ENCODE data around the gene PRKACB.
"Not testable (repeated sequence)": the region's sequence is repeated elsewhere in the genome, so short reads cannot be mapped to it uniquely, and the experiment has no call there.

PRKACB gene

DNA sequence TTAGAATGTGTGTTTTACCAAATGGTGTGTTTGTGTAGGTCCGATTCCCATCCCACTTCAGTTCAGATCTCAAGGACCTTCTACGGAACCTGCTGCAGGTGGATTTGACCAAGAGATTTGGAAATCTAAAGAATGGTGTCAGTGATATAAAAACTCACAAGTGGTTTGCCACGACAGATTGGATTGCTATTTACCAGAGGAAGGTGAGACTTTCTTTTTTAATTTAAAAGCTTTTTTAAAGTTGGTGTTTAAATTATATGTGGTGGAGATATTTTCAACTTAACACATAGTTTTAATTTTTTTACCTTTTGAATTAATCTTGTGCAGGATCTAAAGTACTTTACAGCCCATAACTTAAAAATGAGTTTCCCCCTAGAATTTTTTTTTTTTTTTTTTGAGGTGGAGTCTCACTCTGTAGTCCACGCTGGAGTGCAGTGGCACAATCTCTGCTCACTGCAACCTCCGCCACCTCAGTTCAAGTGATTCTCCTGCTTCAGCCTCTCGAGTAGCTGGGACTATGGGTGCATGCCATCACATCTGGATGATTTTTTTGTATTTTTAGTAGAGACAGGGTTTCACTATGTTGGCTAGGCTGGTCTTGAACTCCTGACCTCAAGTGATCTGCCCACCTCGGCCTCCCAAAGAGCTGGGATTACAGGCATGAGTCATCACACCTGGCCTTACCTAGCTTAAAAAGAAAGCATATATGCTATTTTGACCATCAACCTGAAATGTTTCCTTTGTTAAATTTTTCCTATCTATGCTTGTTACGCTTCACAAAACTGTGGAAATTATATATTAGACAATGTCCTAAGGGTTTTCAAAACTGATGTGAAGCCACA is 70.3 kb downstream of the PRKACB start:
- DNase-seq (ENCODE audit: extremely low read depth in 1 of 2, low read depth in 1 of 2), result no peak

DNA sequence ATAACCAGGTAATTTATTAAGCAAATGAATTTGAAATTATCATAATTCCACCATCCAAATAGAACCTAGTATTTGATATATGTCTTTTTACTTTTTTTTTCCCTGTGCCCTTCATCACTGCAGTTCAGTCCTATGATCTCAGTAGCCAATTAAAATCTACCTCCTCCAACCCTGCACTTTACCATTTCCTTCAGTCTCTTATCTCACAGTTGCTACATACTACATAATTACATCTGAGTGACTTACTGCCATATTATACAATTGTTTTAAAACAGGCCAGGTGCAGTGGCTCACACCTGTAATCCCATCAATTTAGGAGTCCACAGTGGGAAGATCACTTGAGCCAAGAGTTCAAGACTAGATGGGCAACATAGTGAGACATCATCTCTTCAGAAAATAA is 73.2 kb downstream of the PRKACB start:
- DNase-seq (ENCODE audit: extremely low read depth in 1 of 2, low read depth in 1 of 2), result no peak

- no peak for DNase-seq (ENCODE audit: extremely low read depth in 1 of 2, low read depth in 1 of 2)
Measured at GRCh38 chr1:84223751-84224432, 79.8 kb downstream of the PRKACB start.

DNA sequence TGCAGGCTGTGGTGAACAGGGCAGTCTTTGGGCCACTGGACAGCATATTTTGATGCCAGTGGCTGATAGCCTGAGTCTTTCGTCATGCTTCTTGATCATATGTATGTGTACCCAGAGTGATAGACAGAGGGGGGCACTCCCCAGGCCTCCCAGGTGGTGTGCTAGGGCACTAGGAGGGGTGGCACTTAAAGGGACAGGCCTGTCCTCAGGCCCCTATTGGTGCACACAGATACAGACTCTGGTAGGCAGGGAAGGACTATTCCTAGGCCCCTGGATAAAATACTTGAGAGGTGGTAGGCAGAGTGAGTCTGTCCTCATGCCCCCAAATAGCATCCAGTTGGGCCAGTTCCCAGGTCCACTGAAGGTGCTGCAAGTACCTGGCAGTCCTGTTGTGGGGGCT is 80.8 kb downstream of the PRKACB start:
- no peak for DNase-seq (ENCODE audit: extremely low read depth in 1 of 2, low read depth in 1 of 2)

DNA sequence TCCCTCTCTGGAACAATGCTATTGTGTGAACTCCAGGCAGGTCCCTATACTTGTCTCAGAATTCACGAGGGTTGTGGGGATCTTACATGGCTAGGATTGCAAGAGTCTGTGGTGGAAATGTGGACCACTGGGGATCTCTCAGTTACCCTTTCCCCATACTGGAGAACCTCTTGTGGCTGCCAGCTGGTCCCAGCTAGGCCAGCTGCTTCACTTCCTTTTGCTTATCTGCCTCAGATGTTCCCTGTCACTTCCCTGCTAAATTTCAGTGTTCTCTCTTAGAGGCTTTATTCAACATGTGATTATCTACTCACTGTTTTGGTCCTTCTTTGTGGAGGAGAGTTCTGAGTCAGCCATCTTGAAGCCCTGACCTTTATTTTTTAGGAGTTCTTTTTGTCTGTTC is 81.6 kb downstream of the PRKACB start:
- no peak for DNase-seq (ENCODE audit: extremely low read depth in 1 of 2, low read depth in 1 of 2)

DNA sequence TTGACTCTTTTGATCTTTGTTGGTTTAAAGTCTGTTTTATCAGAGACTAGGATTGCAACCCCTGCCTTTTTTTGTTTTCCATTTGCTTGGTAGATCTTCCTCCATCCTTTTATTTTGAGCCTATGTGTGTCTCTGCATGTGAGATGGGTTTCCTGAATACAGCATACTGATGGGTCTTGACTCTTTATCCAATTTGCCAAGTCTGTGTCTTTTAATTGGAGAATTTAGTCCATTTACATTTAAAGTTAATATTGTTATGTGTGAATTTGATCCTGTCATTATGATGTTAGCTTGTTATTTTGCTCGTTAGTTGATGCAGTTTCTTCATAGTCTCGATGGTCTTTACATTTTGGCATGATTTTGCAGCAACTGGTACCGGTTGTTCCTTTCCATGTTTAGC is 88.6 kb downstream of the PRKACB start:
- DNase-seq (ENCODE audit: extremely low read depth in 1 of 2, low read depth in 1 of 2), result not testable (repeated sequence)

GRCh38 chr1:84236256-84236655 is 92.2 kb downstream of the PRKACB start:
- no peak for DNase-seq (ENCODE audit: extremely low read depth in 1 of 2, low read depth in 1 of 2)

- DNase-seq (ENCODE audit: extremely low read depth in 1 of 2, low read depth in 1 of 2), result no peak
Measured at GRCh38 chr1:84242641-84243040, 98.6 kb downstream of the PRKACB start.

GRCh38 chr1:84245563-84245962 is 101.5 kb downstream of the PRKACB start:
- DNase-seq (ENCODE audit: extremely low read depth in 1 of 2, low read depth in 1 of 2), result no peak

DNA sequence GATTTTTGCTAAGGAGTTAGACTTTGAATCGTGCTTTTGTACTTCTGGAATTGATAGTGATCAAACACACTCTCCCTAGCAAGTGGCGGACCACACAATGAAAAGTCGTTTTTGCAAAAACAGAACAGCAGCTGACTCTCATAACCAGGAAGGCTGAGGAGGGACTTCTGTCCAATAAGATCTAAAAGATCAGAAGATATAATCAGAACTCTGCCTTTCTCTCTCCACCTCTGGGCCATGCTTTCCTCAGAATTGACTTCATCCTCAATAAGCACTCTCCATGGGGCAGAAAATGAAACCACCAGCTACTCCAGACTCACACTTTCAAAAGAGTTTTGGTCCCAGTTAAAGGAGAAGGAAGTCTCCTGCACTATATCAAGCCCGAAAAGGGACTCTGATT is 102.1 kb downstream of the PRKACB start:
- DNase-seq (ENCODE audit: extremely low read depth in 1 of 2, low read depth in 1 of 2), result no peak

GRCh38 chr1:84247425-84248220 is 103.6 kb downstream of the PRKACB start:
- DNase-seq (ENCODE audit: extremely low read depth in 1 of 2, low read depth in 1 of 2), result no peak

DNA sequence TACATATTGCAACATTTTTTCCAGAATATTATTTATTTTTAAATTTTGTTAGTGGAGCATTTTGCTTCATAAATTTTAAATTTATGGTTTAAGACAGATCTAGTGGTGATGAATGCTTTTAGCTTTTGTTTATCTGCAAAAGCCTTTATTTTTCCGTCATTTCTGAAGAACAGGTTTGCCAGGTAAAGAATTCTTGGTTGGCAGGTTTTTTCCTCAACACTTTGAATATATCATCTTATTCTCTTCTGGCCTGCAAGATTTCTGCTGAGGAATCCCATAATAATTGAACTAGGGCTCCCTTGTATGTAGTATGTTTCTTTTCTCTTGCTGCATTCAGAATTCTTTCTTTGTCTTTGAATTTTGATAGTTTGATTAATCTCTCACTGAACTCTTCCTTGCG is 106.6 kb downstream of the PRKACB start:
- no peak for DNase-seq (ENCODE audit: extremely low read depth in 1 of 2, low read depth in 1 of 2)

DNA sequence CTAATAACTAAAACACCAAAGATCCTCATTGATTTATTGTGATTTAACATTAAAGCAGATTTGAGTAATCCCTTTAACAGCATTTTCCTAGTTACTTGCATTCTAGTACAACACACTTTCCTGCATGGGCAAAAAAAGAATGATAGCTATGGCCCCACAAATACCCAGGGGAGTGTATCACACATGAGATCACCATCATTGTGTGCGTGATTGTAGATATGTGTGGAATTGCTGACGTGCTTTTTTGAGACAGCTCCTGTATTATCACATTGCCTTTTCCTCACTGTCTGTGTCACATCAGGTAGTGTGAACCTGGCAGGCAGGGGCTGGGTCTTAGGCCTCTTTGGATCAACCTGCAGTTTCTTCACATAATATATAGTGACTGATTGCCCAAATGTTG is 109.0 kb downstream of the PRKACB start:
- no peak for DNase-seq (ENCODE audit: extremely low read depth in 1 of 2, low read depth in 1 of 2)

DNA sequence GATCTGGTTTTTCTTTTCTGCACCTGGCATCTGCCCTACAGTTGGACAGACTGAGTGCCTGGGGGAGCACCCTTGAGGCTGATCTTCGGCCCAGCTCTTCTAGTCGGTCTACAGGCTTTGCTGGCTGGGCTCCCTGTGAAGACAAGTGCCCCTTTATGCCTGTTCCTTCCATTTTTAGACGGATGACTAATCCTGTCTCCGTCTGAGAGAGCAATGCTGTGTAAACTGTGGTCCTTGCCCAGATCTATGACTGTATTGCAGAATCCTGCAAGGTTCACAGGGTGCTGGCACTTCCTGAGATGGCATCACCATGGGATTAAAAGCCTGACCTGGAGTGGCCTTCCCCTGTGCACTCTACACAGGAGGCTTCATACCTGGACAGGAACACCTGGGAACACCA is 109.8 kb downstream of the PRKACB start:
- no peak for DNase-seq (ENCODE audit: extremely low read depth in 1 of 2, low read depth in 1 of 2)

- no peak for DNase-seq (ENCODE audit: extremely low read depth in 1 of 2, low read depth in 1 of 2)
Measured at GRCh38 chr1:84254703-84255238, 110.7 kb downstream of the PRKACB start.

GRCh38 chr1:84255582-84255981 is 111.5 kb downstream of the PRKACB start:
- DNase-seq (ENCODE audit: extremely low read depth in 1 of 2, low read depth in 1 of 2), result no peak

DNA sequence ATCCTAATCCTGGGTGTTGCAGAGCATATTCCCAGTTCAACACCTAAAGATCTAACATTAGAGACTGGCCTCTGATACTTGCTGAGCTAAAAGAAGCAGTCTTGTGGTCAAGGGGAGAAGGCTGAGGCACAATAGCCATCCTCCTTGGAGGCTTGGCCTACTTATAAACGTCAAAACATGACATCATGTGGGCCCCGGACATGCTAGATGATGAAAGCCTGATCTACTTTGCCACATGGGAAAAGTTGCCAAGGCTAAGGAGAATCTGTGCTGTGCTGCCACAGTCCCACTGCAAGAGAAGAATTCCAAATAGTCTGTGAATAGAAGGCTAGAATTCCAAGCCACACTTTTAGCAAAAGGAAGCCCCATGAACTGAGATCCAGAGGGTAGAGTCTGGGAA is 113.5 kb downstream of the PRKACB start:
- DNase-seq (ENCODE audit: extremely low read depth in 1 of 2, low read depth in 1 of 2), result no peak

DNA sequence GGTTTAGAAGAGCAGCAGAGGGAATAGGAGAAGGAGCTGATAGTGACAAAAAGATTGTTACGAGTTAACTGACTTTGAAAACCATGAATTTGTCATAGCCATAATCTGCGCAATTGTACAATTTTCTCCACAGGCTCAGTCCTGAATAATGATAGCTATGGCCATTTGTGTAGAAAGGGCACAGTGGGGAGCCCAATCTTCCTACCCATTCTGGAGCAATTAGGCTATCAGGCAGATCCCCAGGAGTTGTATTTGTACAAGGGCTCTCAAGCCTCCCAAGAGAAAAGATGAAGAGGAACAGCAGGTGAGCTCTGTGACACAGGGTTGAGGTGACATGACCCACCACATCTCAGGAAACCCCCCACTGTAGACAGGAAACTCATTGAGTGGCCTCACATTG is 115.3 kb downstream of the PRKACB start:
- DNase-seq (ENCODE audit: extremely low read depth in 1 of 2, low read depth in 1 of 2), result no peak

- DNase-seq (ENCODE audit: extremely low read depth in 1 of 2, low read depth in 1 of 2), result no peak
Measured at GRCh38 chr1:84259989-84260388, 115.9 kb downstream of the PRKACB start.

DNA sequence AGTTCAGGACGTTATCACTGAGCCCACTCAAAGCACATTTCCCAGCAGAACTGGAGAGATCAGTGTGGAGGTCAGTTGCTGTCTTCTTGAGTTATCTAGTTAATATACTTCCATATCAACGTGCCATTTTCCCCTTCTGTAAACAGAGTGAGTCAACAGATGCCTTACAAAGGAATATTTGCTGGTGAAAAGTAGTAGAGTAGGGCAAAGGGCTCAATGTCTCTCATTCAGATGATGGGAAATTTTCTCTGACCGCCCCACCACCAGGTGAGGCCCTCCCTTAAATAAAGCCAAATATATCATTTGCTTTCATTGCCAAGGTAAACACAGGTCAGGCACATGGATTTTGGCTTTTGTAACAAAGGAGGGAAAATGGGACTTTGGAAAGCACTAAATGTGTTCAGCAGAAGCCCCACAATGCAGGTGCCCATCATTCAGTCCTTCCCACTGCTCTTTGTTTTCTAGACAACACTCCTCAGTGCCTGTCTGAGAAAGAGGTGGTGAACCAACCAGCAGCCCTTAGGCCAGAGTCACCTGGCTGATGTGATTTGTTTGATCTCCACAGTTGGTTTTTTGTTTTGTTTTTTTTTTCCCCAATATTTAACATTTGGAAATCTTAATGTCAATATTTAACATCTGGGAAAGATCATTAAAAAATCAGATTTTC is 116.9 kb downstream of the PRKACB start:
- DNase-seq (ENCODE audit: extremely low read depth in 1 of 2, low read depth in 1 of 2), result no peak

DNA sequence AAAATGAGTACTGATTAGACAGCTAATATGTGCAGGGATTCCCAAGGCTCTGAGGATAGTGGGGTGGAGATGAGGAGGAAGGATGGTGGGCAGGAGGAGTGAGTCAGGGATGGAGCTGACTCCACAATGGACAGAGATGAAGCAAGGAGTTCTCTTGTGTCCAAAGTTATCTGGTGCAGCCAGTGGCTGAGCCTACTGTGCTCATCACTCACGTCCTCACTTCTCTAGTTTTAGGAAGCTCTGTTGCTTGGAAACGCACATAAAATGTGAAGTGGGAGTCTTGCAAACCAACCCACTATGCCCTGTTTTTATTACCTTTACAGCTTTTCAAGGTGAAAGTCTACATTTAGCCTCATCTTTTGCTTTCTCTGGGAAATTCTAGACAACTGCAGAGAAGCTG is 120.9 kb downstream of the PRKACB start:
- no peak for DNase-seq (ENCODE audit: extremely low read depth in 1 of 2, low read depth in 1 of 2)

Measured in stimulated activated CD8-positive, alpha-beta memory T cell treated with anti-CD3 and anti-CD28 coated beads, Interleukin-7, amount 100 ng/mL, for 48 hours (primary cell).